Glomerular visceral epithelial cell (primary cell): ENCODE measurements around the gene HK2.
"Not testable (repeated sequence)": the region's sequence is repeated elsewhere in the genome, so short reads cannot be mapped to it uniquely, and the experiment has no call there.

ENCODE experiments used
- DNase-seq: peaks from one replicate; pipeline ENCODE4 v3.0.0-alpha.2; 2016; ENCODE audit errors: extremely low spot score

HK2 gene

DNA sequence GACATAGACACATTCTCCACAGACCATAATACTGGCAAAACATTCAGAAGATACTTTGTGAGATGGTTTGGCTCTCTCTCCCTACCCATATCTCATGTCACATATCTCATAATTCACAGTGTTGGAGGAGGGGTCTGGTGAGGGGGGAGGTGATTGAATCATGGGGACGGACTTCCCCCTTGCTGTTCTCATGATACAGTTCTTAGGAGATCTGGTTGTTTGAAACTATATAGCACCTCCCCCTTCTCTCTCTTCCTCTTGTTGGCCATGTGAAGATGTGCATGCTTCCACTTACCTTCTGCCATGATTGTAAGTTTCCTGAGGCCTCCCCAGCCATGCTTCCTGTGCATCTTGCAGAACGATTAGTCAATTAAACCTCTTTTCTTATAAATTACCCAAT, 61.1 kb downstream of the HK2 start:
- DNase-seq = no peak

DNA sequence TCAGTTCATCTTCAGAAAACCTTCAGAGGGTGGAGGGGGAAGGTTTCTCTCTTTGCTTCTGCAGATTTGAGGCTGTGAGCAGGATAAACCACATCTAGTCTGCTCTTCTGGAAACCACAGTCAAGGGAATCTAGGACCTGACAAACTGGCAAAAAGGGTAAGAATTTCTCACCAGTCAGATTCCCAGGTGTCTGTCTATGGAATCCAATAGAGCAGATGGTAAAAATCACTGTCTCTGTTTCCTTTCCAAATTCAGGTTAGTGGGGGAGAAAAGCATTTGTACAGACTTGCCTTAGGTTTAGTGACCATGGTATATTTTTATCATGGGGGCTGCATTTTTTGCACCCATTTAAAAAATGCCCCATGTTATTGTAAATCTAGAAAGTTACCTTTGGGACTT, 62.3 kb downstream of the HK2 start:
- no peak for DNase-seq

DNA sequence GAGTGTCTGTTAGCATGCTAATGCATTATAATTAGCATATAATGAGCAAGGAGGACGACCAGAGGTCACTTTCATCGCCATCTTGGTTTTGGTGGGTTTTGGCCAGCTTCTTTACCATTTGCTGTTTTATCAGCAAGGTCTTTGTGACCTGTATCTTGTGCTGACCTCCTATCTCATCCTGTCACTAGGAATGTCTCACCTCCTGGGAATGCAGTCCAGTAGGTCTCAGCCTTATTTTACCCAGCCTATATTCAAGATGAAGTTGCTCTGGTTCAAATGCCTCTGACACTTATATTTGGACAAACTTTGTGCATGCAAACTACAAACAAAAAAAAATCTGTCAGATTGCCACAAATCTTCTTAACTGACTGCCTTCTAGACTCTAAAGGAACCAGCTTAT, 66.3 kb downstream of the HK2 start:
- DNase-seq = not testable (repeated sequence)

DNA sequence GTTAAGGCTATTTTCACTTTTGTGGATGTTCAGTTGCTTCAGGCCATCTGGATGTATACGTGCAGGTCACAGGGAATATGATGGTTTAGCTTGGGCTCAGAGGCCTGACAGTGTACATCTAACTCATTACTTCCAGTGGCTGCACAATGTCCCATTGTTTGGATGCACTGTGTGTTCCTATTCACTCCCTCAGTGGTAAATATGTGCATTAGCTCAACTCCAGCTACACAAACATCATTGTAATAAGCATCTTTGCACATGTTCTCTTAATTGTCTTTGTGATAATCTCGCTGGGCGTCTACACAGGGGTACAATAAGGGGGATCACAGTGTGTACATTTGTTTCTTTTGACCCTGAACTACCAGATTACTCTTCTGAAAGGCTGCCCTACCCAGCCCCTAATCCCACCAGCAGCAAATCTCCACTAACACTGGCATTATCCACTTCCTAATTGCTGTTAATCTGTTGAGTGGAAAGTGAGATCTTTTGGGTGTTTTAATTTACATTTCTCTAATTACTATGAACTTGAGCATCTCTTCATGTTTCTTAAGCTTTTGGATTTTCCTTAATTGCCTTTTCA, 68.4 kb downstream of the HK2 start:
- DNase-seq = no peak

DNA sequence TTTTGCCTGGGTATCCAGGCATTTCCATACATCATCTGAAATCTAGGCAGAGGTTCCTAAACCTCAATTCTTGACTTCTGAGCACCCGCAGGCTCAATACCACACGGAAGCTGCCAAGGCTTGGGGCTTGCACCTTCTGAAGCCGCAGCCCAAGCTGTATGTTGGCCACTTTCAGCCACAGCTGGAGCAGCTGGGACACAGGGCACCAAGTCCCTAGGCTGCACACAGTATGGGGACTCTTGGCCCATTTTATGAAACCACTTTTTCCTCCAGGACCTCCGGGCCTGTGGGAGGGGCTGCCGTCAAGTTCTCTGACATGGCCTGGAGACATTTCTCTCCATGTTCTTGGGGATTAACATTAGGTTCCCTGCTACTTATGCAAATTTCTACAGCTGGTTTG, 72.5 kb downstream of the HK2 start:
- DNase-seq = no peak

DNA sequence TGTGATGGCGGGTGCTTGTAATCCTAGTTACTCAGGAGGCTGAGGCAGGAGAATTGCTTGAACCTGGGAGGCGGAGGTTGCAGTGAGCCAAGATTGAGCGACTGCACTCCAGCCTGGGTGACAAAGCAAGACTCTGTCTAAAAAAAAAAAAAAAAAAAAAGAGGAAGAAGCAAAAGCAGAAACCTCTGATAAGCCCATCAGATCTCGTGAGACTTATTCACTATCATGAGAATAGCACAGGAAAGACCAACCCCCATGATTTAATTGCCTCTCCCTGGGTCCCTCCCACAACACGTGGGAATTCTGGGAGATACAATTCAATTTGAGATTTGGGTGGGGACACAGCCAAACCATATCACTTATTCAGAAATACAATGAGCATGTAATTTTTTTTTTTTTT, 73.6 kb downstream of the HK2 start:
- DNase-seq = not testable (repeated sequence)

DNA sequence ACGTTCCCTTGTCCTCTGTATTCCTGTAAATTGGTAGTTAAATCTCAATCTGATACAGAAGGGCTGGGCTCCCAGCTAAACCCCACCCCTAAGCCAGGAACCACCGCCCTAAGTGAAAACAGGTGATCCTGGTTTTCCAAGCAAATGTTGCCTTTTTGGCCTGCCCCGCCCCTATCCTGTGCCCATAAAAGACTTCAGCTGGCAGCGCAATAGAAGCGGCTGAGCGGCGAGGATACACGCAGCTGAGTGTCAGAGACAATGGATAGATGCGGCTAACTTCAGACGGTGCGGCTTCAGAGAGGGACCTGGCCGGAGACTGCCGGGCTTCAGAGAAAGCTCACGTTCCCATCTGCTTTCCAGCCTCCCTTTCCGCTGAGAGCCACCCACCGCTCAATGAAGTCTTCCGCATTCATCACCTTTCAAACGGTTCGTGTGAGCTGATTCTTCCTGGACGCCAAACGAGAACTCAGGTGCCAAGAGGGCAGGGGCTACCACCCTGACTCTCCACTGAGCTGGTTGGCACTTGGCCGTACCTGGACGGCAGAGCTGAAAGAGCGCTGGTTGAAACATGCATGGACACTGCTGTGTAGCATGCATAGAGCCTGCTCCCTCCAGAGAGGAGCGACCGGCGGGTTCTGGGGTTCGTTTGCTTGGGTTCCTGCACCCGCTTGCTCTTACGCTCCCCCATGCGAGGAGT, 75.0 kb downstream of the HK2 start:
- DNase-seq = no peak

DNA sequence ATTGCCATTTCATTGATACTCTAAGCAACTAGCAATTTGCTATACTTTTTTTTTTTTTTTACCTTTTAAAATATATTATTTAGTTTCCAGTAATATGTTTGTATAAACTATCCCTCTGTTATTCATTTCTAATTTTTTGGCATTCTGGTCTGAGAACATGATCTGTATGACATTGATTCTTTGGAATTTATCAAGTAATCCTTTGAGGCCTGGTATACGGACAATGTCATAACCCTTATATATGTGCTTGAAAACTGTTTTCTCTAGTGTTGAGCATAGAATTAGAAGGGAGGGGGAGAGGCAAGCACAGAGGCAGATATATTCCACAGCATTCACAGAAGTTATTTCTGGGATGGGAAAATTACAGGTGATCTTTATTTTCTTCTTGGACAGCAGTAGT, 76.3 kb downstream of the HK2 start:
- no peak for DNase-seq

DNA sequence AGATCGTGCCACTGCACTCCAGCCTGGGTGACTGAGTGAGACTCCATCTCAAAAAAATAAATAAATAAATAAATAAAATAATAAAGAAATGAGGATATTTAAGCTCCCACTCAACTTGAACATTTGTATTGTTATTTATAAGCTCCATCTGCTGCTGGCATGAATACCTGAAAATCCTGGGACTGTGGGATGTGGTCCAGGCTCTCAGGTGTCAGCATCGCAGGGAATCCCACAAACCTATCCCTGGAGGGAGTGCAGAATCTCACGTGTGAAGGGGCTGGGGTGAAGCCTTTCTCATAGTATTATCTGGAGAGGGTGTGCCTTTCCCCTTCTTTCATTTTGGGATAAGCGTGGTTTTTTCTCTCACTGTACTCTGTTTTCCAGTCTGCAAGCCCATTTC, 77.1 kb downstream of the HK2 start:
- DNase-seq = no peak

DNA sequence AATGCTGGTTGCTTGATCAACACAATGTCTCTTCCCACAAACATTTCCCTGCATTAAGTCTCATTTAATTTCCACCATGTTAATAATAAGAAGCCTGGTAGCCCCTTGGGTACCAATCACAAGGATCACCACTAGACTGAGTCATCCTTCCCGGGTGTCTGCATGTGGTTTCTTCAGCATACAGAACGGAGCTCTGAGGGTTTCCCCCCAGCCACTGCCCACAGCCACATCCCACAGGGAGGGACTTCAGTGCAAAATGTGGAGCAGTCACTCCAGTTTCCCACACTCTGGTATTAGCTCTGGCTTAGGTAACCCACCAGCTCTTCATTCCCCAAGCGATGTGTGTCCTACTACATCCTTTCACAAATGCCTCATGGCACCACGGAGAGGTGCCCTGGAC, 81.8 kb downstream of the HK2 start:
- DNase-seq = peak; percentile 77

DNA sequence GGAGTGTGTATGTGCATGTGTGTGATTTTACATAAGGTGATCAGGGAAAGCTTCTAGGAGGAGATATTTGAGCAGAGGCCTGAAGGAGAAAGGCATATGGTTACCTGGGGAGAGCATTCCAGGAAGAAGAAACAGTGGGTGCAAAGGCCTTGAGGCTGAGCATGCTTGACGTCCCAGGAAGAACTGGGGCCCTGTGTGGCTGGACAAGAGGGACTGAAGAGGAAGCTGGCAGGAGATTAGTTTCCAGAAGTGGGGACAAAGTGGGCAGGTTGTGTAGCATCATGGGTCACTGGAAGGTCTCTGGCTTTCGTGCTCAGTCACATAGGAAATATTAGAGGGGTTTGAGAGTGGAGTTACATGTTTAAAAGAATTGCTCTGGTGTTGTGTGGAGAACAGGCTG, 82.5 kb downstream of the HK2 start:
- no peak for DNase-seq

DNA sequence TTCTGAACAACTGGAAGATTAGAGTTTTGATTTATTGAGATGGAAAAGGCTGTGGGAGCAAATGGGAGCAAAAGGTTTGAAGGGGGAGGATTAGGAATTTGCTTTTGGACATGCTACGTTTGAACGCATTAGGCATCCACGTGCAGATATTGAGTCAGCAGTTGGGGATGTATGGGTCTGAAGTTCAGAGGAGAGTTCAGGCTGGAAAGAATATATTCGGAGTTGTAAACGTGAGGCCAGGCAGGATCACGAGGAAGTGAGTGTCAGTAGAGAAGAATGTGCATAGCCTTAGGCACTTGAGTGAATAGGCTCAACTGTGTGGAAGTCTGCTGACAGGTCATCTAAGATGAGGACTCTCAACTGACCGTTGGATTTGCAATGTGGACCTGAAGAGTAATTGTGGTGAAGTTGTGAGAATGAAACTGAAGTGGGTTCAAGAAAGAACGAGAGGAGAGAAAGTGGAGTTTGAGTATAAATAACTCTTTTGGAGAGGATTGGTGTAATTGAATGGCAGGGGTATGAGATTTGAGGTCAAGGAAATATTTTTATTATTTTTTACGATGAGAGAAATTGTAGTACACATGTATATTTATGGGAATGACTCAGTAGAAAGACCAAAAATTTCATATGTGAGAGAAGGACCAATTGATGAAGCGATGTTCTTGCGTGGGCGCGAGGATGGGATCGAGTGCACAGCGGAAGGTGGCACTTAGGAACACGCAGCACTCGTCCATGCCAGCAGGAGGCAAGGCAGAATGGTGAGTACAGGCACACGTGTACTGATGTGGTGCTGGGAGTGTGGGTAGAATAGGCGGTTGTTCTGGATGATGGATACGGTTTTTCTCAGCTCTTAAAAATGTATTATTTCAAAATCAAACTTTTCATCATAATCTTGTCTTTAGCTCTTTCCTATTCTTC, 84.0 kb downstream of the HK2 start:
- peak; percentile 43 for DNase-seq

DNA sequence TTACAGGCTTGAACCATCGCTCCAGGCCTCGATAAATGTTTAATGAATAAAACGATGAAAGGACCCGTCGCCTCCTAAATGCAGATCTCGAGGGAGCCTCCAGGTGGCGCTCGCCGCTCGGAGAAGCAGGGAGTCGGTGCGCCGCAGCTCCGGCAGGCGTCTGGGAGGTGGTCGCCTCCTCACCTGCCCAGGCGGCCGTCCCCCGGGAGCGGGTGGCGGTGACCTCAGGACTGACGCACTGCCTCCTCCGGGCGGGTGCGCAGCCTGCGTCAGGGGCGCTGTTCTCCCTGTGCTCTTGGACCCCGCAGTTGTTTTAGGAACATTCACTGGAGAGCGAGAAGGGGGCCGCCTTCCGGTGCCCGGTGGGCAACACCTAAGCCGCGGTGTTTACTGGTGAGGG, 85.9 kb downstream of the HK2 start:
- DNase-seq = peak; percentile 42

DNA sequence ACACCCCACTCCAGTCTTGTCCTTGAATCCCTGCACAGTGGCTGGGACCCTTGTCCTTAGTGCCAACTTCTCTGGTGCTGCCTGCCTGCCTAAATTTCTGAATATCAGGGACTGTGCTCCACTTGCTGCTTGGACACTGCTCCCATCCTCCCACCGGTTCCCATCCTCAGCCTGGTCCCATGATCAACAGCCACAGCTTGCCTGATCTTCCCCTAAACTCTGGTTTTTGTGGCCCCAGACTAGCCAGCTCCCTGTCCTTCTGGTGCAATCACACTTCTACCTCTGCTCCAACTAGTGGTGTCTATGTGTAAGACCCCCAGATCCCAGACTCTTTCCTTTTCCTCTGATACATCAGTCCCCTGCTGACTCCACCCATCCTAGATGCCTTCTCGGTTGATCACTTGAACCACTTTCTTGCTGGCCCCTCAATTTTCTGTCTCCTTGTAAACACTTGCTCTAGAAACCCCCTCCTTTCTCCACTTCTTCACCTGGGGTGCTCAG, 87.4 kb downstream of the HK2 start:
- DNase-seq = no peak

DNA sequence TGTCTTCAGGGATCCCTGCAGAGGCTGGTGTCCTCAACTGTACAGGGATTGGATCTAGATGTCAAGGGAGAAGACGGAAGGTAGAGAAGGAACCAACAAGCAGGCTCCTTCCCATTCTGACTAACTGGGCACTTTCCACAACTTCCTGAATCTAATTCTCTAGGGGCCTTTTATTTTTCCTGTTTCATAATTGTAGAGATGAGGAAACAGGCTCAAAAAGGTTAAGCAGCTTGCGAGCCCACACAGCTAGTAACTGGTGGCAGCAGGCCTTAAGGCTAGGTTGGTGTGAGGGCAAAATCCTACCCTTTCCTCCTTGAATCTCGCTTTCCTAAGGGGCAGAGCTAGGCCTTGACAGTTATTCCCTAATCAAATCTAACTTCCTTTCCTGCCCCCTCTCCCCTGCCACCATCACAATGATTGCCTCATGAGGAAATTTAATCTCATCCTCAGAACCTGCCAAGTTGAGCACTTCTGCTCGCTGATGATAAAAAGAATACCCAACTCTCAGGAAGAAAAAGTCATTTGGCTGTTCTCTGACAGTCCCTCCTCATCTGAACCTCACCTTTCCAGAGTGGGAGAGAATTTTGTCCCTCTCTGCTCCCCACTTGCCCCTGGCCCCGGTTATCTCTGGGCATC, 88.8 kb downstream of the HK2 start:
- no peak for DNase-seq

DNA sequence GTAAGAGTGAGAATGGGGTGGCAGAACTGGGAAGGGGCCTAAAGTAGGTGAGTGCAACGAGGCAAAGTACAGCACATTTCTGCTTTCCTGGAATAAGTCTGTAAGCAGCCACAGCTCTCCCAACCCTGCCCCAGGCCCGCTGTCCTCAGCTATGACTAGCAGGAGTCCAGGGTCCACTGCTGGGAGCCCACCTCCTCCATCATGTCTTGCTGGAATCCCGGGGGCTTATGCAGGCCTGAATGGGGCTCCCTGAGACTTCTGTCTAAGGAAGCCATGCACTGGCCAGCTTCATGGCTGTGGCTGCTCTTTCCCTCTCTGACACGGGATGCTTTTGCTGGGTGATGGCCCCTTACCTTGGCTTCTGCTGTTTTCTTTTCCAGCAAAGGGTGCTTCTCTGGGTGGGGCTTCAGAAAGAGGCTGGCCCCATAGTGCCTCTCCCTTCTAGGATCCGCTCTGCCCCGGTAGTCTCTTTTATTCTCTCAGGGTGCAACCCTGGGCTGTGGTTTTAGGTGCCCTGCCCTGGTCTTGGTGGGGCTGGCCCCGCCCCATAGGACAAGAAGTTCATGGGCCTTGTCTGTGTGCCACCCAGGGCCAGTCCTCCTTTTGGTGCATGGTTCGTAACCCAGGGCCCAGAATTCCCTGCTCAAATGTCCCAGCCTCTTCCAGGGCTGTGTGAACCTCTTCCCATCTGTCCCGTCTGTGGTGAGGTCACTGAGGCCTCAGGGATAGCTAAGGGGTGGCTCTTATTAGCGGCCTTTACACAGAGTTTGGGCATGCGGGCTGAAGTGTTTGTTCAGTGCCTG, 90.7 kb downstream of the HK2 start:
- DNase-seq = no peak

DNA sequence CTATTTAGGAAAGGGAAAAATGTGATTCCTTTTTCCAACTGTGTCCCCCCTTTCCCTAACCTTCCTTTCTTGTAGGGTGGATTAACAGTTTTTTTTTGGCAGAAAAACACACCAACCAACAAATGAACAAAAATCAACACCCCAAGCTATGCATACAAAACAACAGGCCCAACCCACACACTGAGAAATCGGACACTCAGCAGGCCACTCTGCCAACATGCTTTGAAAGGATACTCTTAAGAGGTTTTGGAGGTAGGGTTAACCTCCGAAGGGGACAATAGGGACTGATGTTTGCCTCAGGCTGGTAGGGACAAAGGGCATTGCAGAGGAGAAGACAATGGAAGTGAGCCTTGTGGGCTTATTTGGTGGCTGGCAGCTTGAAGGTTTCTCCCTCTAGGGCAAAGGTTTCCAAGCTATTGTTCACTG, 91.4 kb downstream of the HK2 start:
- DNase-seq = no peak

DNA sequence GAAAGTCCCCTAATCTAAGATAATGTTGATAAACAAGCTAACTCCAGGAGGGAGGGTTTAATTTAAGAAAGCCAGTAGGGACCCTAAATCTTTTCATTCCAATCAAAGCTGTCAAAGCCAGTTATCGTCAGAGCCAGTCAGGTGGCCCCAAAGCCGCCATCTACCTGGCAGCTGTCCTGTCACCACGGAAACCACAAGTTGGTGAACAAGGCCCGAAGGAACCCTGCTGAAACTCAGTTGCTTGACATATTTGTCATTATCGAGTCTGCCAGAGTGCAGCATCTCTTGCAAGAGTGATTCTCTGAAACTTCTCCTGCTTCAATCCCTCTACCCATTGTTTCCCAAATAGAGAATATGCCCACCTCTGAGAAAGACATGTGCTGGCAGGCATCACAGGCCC, 93.7 kb downstream of the HK2 start:
- DNase-seq = no peak

DNA sequence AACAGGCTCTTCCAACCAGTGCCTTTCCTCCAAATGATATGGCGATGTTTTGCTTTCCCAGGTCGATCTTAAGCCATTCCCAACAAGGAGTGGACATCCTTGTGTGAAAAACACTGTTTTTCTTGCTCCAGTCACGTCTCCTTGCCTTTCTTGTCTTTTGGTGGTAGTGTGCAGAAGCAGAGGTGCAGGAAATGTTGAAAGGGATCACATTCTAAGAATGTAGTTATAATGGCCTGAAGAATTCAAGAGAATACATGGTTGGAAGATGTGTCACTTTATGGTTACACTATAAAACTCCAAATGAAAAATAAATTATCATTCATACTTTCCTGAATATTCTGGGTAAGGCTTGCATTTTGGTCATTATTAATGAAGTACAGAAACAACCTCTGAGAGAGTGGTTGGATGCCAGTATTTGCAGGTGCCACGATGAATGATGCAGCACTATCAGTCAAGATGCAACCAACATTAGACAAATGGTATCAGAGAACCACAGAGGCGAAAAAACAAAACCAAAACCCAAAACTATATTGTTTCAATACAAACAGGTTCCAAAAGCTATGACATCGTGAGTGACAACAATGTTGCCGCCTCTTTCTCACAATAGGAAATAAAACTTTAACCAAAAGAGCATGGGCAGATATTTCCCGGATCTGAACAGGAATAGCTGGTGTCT, 97.0 kb downstream of the HK2 start:
- DNase-seq = no peak

DNA sequence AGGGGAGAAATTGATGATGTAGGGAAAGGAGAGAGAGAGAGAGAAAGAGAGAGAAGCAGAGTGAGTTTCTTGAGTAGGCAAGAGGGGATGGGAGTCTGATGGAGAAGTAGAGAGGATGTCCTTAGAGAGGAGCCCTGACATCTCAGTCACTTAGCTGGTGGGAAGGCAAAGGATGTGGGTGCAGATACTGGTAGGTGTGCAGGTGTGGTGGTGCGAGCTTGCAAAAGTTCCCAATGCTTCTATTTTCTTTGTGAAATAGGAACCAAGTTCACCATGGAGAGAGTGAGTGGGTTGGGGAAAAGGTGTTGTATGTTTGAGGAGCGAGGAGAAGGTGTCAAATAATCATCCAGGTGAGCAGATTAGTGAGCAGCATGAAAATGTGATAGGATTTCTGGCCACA, 98.0 kb downstream of the HK2 start:
- no peak for DNase-seq

DNA sequence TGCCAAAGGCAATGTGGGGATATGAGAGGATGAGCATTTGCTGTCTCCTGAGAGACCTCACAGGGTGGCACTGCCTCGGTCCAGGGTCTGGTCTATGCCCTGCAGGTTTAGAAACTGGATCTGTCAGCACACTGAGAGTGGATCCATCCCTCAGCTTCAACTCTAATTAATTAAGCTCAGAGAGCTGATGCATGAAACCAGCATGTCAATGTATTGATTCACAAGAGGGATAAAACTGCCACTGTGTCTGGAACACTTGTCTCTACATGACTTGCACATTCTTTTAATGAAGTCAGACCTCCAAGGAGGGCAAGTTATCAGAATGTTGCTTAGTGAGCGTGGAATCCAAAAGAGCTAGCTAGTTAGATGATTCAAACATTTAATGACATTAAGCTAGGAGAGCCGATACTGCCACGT, 102.1 kb downstream of the HK2 start:
- no peak for DNase-seq
